ENCODE measurements around the gene SPACA4. TPM values are rescaled to one million over a fixed set of nuclear protein-coding genes. Genes with fewer than 3 reads are reported as not detected.
"Not testable (repeated sequence)": the region's sequence is repeated elsewhere in the genome, so short reads cannot be mapped to it uniquely, and the experiment has no call there.

The SPACA4 gene
- polyA plus RNA-seq, 1 of the 3 experiments (the other 2 are of a cell fraction): not detected

DNA sequence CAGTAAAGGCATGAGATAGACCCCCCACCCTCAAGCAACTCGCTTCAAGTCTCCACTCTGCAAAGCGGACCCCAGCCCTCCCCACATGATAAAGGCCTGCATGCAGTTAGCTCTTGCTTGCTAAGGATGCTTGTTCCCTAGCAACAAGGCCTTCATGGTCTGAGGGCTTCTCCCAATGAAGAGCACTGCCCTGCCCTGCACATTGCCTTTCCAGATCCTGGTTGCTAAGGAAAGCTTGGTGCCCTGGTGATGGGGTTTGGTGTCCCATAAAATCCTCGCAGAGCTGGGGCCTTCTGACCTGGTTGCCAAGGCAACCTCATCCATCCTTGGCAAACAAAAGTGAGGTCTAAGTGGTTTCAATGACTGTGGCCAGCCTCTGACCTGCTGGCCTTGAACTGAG, 24.7 kb downstream of the SPACA4 start:
- Histone ChIP-seq H3K4me3 (ENCODE audit: low read depth in 2 of 2, low read length in 1 of 2) (no peak overlapping the region), H3K36me3 (replicated peaks in 1 of 2; ENCODE audit: control insufficient read depth in 1 of 2, insufficient read depth in 2 of 2, low read length in 1 of 2) (peaks cover 17 to 25% of the 10 kb centered on the region in 2 experiments), H3K4me2 (no peak overlapping the region), H3K9me3 (no peaks in the 10 kb centered on the region), H2AFZ (ENCODE audit: low read depth) (no peak overlapping the region), H3K27ac (ENCODE audit: low read depth in 2 of 2, low read length in 1 of 2) (no peak overlapping the region; a peak in 1 of 4 replicates), H3K9ac (no peak overlapping the region), H3F3A (replicated peaks; ENCODE audit: insufficient read depth) (peaks cover 21% of the 10 kb centered on the region), H3K27me3 (ENCODE audit: insufficient read depth) (no peaks in the 10 kb centered on the region), H4K20me1 (ENCODE audit: insufficient read depth) (no peaks in the 10 kb centered on the region), H3K4me1 (ENCODE audit: control insufficient read depth in 1 of 2, insufficient read depth in 2 of 2, low read depth in 1 of 2, low read length in 1 of 2) (peaks cover 25 to 27% of the 10 kb centered on the region in 2 experiments), H3K9me2 (no peaks in the 10 kb centered on the region), H3K79me2 (ENCODE audit: insufficient read depth) (no peaks in the 10 kb centered on the region; the same call in 1 of the 2 replicates)
- ChIA-PET CTCF (interaction anchor here (0.9 to 1.0 kb wide), 2 partner anchors 15 to 339 kb away, joined by 3 to 5 read pairs; partner anchors contain the start of gene CA11), POLR2A (interaction anchor here (0.8 kb wide), 1 partner anchor 164 kb away, joined by 3 read pairs; no protein-coding TSS in a partner anchor)
- no peak for TF ChIP-seq FOXJ3 (CRISPR knock-in tag; IDR thresholded peaks at IDR 0.05)
- peak; percentile 3; the same call in 1 of the 2 replicates for TF ChIP-seq POLR2AphosphoS5 (IDR thresholded peaks at IDR 0.05; ENCODE audit: low read depth, low read length)
- 86% methylated on average over 3 of the region's 3 CpGs for WGBS (ENCODE audit: low lambda C conversion rate)
- no peak for DNase-seq

DNA sequence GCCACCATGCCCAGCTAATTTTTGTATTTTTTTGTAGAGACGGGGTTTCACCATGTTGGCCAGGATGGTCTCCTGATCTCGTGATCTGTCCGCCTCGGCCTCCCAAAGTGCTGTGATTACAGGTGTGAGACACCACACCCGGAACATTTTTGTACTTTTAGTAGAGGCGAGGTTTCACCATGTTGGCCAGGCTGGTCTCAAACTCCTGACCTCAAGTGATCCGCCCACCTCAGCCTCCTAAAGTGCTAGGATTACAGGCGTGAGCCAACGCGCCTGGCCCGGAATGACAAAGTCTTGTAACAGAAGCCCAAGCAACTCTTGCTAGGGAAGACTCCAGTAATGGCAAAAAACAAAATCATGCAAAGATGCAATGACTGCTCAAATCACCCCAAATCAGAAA, 25.7 kb downstream of the SPACA4 start:
- not testable (repeated sequence) for H3K9me2 ChIP-seq; H2AFZ ChIP-seq (ENCODE audit: low read depth); H4K20me1 ChIP-seq (ENCODE audit: insufficient read depth); H3K9ac ChIP-seq; H3K27ac ChIP-seq (ENCODE audit: low read depth in 2 of 2, low read length in 1 of 2); H3K9me3 ChIP-seq; H3K79me2 ChIP-seq (ENCODE audit: insufficient read depth); DNase-seq; H3K4me3 ChIP-seq (ENCODE audit: low read depth in 2 of 2, low read length in 1 of 2); H3K27me3 ChIP-seq (ENCODE audit: insufficient read depth)
- H3K4me1 ChIP-seq (ENCODE audit: control insufficient read depth in 1 of 2, insufficient read depth in 2 of 2, low read depth in 1 of 2, low read length in 1 of 2): peaks cover 25 to 31% of the 10 kb centered on the region in 2 experiments
- WGBS (ENCODE audit: low lambda C conversion rate): 97% methylated on average over 11 of the region's 11 CpGs
- POLR2A ChIA-PET: interaction anchor here (1.2 kb wide), 2 partner anchors 9 to 18 kb away, joined by 5 read pairs; partner anchors contain the start of gene FAM83E
- peak overlapping the region; percentile 99; the same call in 1 of the 2 replicates for H3K4me2 ChIP-seq
- CTCF ChIA-PET: interaction anchor here (1.3 kb wide), 1 partner anchor 14 kb away, joined by 3 read pairs; the partner anchor contains the start of gene CA11
- peaks cover 30% of the 10 kb centered on the region for H3F3A ChIP-seq (replicated peaks; ENCODE audit: insufficient read depth)
- peaks cover 17 to 25% of the 10 kb centered on the region in 2 experiments for H3K36me3 ChIP-seq (replicated peaks in 1 of 2; ENCODE audit: control insufficient read depth in 1 of 2, insufficient read depth in 2 of 2, low read length in 1 of 2)

DNA sequence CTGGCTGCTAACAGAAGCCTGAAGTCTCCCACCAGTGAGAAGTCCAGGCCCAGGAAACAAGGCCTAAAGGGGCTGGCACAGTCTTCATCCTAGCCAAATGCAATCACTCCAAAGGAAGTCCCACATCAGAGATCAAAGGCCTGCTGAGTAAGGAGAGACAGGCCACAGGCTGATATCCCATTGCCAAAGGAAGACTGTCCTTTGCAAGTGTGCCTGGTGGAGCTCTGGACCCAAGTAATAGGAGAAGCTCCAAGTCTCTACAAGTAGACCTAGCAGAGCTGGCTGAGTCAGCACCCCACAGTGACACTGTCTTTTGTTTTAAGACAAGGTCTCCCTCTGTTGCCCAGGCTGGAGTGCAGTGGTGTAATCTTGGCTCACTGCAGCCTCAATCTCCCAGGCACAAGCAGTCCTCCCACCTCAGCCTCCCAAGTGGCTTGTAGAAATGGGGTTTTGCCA, 26.2 kb downstream of the SPACA4 start:
- peaks cover 25 to 31% of the 10 kb centered on the region in 2 experiments for H3K4me1 ChIP-seq (ENCODE audit: control insufficient read depth in 1 of 2, insufficient read depth in 2 of 2, low read depth in 1 of 2, low read length in 1 of 2)
- DNase-seq: no peak
- CTCF ChIA-PET: interaction anchor here (1.3 kb wide), 1 partner anchor 13 kb away, joined by 3 read pairs; the partner anchor contains the start of gene CA11
- no peaks in the 10 kb centered on the region for H3K27me3 ChIP-seq (ENCODE audit: insufficient read depth)
- H3K79me2 ChIP-seq (ENCODE audit: insufficient read depth): no peaks in the 10 kb centered on the region; the same call in 1 of the 2 replicates
- H3K4me3 ChIP-seq (ENCODE audit: low read depth in 2 of 2, low read length in 1 of 2): no peak overlapping the region
- H3K9ac ChIP-seq: 0 out of 2 replicates have a peak overlapping the region, but pooled peaks have one; percentile 17
- TF ChIP-seq TCF12 (IDR thresholded peaks at IDR 0.05): no peak
- TF ChIP-seq, protein P1, sequence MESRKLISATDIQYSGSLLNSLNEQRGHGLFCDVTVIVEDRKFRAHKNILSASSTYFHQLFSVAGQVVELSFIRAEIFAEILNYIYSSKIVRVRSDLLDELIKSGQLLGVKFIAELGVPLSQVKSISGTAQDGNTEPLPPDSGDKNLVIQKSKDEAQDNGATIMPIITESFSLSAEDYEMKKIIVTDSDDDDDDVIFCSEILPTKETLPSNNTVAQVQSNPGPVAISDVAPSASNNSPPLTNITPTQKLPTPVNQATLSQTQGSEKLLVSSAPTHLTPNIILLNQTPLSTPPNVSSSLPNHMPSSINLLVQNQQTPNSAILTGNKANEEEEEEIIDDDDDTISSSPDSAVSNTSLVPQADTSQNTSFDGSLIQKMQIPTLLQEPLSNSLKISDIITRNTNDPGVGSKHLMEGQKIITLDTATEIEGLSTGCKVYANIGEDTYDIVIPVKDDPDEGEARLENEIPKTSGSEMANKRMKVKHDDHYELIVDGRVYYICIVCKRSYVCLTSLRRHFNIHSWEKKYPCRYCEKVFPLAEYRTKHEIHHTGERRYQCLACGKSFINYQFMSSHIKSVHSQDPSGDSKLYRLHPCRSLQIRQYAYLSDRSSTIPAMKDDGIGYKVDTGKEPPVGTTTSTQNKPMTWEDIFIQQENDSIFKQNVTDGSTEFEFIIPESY (IDR thresholded peaks at IDR 0.05; ENCODE audit: borderline replicate concordance, low read depth): no peak
- TF ChIP-seq, protein P2, sequence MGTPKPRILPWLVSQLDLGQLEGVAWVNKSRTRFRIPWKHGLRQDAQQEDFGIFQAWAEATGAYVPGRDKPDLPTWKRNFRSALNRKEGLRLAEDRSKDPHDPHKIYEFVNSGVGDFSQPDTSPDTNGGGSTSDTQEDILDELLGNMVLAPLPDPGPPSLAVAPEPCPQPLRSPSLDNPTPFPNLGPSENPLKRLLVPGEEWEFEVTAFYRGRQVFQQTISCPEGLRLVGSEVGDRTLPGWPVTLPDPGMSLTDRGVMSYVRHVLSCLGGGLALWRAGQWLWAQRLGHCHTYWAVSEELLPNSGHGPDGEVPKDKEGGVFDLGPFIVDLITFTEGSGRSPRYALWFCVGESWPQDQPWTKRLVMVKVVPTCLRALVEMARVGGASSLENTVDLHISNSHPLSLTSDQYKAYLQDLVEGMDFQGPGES (IDR thresholded peaks at IDR 0.05; ENCODE audit: low read depth, low read length): no peak
- no peaks in the 10 kb centered on the region for H3K9me2 ChIP-seq
- H3K9me3 ChIP-seq: no peaks in the 10 kb centered on the region
- no peak overlapping the region for H2AFZ ChIP-seq (ENCODE audit: low read depth)
- peaks cover 30% of the 10 kb centered on the region for H3F3A ChIP-seq (replicated peaks; ENCODE audit: insufficient read depth)
- POLR2A ChIA-PET: interaction anchor here (1.2 kb wide), 2 partner anchors 9 to 18 kb away, joined by 5 read pairs; partner anchors contain the start of gene FAM83E
- H3K27ac ChIP-seq (ENCODE audit: low read depth in 2 of 2, low read length in 1 of 2): peak overlapping the region in 1 of 2 experiments; percentile 96; a peak in 3 of 4 replicates
- H3K36me3 ChIP-seq (replicated peaks in 1 of 2; ENCODE audit: control insufficient read depth in 1 of 2, insufficient read depth in 2 of 2, low read length in 1 of 2): peaks cover 17 to 25% of the 10 kb centered on the region in 2 experiments
- no peaks in the 10 kb centered on the region for H4K20me1 ChIP-seq (ENCODE audit: insufficient read depth)
- H3K4me2 ChIP-seq: peak overlapping the region; percentile 99; the same call in 1 of the 2 replicates

Data from SK-N-SH (cell line).